Left forelimb (tissue), 1 donor: Measurements from ENCODE around the gene KIF26B.

Source experiments
- DNase-seq: peaks from one replicate; pipeline ENCODE4 v3.0.0-alpha.2; 2018; ENCODE audit warnings: low spot score

The KIF26B gene

GRCh38 chr1:245428681-245429080 is 273.9 kb downstream of the KIF26B start:
- DNase-seq = no peak

GRCh38 chr1:245431706-245432105 is 276.9 kb downstream of the KIF26B start:
- DNase-seq = no peak

- no peak for DNase-seq
Observed at GRCh38 chr1:245432228-245432875, 277.6 kb downstream of the KIF26B start.

DNA sequence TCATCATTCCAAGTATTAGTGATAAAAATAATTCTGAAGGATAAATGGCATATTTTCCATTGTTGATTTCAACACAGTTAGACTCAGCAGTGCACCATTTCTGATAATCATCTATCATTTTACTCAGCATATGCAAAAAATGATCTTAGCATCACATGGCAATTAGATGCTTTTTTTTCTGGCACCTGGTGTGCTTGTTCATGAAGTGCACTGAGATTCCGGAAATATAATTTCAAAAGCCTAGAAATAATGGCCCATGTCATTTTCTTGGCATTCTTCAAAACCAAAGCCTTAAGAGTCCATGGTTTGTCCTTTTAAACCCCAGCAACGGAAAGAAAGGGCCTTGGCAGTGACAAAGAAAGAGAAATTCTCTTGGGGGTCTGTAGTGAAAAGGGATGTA is 278.8 kb downstream of the KIF26B start:
- DNase-seq = no peak

- no peak for DNase-seq
Observed at GRCh38 chr1:245434280-245434679, 279.5 kb downstream of the KIF26B start.

DNA sequence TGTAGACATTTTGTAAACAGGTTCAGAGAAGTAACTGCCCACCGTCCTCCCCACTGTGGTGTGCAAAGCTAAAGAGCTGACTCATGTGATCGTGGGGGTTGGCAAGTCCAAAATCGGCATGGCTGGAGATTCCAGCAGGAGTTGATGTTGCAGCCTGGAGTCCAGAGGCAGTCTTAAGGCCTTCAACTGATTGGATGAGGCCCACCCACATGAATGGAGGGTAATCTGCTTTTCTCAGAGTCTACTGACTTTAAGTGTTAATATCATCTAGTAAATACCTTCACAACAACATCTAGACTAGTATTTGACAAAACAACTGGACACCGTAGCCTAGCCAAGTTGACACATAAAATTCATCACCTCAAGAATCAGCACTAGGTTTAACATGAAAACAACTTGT is 281.6 kb downstream of the KIF26B start:
- no peak for DNase-seq

GRCh38 chr1:245437369-245438062 is 282.7 kb downstream of the KIF26B start:
- no peak for DNase-seq

- no peak for DNase-seq
Observed at GRCh38 chr1:245440922-245441321, 286.1 kb downstream of the KIF26B start.

GRCh38 chr1:245441689-245442088 is 286.9 kb downstream of the KIF26B start:
- no peak for DNase-seq

DNA sequence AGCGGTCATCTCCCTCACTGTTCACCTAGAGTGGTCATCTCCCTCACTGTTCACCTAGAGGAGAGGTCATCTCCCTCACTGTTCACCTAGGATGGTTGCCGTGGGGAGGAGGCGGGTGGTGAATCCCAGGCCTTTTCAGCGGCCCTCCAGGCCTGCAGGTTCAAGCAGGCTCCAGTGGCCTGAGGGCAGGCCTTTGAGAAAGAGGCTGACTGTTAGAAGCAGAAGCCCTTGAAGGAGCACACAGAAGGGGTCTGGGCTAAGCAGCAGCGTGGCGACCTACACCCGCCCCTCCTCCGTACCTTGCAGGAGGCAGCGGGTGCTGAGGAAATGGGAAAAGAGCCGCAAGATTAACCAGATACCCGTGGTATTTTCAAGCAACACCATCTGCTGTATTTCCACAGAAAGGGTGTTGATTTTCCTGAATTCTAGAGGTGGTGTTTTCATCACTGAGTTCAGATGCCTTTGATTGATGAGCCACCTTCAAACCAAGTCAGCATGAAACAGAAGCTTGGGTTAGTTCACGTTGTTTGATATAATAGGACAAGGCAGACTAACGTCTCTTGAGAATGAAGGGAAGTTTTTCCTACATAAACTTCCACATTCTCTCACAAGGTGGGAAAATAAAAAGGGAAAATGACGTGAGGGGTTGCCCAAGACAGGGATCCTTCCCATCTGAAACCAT is 289.5 kb downstream of the KIF26B start:
- DNase-seq = no peak

DNA sequence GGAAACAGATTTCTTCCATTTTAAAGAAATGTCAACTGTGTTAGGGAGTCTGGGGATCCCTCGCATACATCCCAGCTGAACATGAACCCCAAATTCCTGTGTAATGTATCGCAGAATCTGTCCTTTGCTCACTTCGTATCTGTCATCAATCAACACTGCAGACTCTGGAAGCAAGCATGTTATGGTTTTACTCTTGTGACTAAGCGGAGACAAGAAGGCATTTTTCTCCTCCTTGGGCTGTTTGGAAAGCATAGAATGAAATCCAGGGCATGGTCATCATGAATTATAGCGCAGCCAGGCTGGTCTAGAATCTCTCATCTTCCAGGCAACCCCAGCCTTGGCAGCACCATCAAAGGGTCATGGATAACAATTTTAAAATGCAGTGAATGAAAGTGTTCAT is 290.2 kb downstream of the KIF26B start:
- no peak for DNase-seq

- DNase-seq = no peak
Observed at GRCh38 chr1:245448531-245448930, 293.7 kb downstream of the KIF26B start.

DNA sequence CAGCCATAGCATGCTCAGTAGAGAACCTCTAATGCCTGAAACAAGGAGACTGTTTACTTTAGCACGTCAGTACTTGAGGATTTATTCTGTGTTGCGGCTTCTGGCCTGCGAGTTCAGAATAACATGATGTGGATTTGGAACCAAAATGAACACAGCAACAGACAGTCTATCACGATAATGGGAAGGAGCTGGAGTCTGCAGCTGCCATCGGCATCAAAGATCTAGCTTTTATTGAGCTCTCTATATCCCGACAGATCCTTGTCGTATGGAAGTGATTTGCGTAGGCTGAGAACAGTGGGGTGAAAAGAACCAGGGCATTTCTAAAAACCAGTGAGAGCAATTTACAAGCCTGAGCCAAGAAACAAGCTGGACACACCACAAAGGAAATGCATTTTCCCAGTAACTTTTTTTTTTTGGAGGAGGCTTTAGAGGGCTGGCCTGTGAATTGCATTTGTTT is 294.2 kb downstream of the KIF26B start:
- DNase-seq = no peak

DNA sequence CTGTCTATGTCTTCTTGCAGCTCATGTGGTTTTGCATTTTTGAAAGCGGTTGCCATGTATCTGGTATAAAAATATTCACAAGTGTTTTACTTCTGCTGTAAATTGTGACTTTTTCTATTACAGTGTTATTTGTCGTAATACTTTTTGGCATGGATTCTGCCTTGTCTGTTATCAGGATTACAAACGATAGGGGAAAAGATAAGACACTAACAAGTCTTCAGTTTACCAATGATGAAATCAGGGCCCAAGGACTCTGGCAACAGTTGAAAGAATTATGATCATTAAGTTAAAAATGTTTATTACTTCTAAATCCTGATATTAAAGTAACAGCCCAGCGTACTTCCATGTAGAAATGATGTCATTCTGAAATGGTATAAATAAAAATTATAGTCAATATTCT is 298.8 kb downstream of the KIF26B start:
- no peak for DNase-seq

GRCh38 chr1:245454051-245454450 is 299.3 kb downstream of the KIF26B start:
- DNase-seq = no peak

DNA sequence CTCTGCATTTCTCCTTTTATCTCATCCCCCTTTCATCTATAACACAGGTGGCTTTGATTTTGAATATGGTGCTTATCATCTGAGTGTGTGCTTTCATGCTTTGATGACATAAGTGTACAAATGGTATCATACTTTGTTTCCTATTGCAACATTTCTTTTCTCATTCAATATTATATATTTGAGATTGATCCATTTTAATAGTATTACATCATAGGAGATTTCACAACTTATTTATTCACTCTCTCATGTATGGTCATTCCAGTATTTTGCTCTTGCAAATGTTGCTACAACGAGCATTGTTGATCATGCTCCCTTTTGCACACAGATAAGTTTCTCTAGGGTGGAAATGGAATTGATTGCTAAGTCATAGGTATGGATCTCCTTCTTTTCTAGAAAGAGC is 302.8 kb downstream of the KIF26B start:
- no peak for DNase-seq

DNA sequence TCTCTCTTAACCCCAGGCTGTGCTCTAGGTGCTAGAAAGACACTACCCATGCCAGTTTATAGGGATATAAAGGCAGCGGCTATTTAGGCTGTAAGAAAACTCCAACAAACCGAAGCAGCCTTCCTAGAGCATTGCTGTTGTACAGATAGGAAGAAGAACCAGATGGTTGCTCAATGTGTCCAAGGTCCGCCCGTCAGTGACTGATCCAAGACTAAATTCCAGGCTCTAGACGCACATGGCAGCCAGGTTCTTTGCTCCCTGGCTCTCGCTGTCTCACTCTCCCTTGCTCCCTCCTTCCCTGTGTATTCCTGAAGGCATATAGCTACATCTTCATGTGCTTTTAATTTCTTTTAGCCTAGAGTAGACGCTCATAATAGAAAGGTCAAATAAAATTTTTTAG is 303.4 kb downstream of the KIF26B start:
- DNase-seq = no peak

GRCh38 chr1:245458761-245459174 is 304.0 kb downstream of the KIF26B start:
- no peak for DNase-seq

GRCh38 chr1:245459621-245460020 is 304.8 kb downstream of the KIF26B start:
- DNase-seq = no peak

GRCh38 chr1:245461681-245462080 is 306.9 kb downstream of the KIF26B start:
- no peak for DNase-seq

GRCh38 chr1:245462161-245462560 is 307.4 kb downstream of the KIF26B start:
- DNase-seq = no peak

GRCh38 chr1:245463392-245464165 is 308.8 kb downstream of the KIF26B start:
- no peak for DNase-seq
